GM18517 (cell line): ENCODE measurements around the gene CCSER1.
"Not testable (repeated sequence)": the region's sequence is repeated elsewhere in the genome, so short reads cannot be mapped to it uniquely, and the experiment has no call there.

Experiments used
- ATAC-seq: cut with Tn5 transposase; IDR thresholded peaks from one replicate; pipeline ENCODE4 v1.9.1; 2021; ENCODE audit warnings: mild to moderate bottlenecking, moderate library complexity; ENCODE audit not compliant: unreplicated experiment

The CCSER1 gene

DNA sequence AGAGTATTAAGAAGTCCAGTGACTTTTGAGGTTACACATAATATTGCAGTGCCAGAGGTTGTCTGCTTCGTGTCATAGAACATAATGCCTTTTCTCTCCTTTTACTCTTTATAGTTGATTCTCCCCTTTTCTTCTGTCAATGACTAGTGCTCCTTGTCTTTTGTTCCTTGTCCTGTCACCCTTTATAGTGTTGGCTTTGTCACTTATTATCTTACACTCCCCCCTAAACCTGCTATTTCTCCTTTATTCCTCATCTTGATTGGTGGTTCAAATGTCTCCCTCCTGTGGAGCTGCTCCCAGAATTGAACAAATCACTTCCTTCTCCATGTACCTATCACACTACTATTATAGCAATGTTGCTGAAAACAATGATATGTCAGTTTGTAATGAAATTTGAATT is 1320.0 kb downstream of the CCSER1 start:
- ATAC-seq: no peak

DNA sequence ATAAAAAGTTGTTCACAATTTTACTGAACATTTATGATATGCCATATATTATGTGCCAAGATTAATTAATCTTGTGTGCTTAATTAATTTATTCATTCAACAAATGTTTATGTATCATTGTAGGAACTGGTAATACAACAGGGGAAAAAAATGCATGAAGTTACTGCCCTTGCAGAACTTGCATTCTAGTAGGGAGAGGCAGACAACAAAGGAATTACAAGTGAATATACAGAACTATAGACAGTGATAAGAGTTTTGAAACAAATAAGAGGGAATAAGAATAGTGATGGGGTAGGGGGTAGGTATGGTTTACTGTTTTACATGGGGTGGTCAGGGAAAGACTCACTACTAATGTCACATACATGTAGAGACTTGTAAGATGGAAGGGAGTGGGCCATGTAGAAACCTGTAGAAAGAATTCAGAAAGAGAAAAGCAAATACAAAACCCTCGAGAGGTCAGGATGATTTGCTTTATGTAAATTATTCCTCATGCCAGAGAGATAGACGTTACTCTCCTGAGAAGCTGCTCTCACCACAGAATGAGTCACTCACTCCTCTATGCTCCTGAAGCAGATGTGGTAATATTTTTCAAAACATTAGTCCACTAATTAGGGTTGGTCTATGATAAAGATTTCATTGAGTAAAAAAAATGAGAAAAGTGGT is 1321.6 kb downstream of the CCSER1 start:
- no peak for ATAC-seq

DNA sequence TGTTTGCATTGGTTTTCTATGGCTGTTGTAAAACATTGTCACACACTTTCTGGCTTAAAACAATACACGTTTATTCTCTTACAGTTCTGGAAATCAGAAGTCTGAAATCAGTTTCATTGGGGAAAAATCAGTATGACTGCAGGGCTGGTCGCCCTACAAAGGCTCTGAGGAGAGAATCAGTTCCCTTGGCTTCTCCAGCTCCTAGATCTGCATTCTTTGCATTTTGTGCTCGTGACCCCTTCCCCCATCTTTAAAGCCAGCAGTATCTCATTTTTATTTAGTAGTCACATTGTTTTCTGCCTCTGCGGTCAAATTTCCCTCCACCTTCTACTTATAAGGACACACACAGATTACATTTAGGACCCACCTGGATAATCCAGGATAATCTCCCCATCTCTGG is 1326.9 kb downstream of the CCSER1 start:
- no peak for ATAC-seq

DNA sequence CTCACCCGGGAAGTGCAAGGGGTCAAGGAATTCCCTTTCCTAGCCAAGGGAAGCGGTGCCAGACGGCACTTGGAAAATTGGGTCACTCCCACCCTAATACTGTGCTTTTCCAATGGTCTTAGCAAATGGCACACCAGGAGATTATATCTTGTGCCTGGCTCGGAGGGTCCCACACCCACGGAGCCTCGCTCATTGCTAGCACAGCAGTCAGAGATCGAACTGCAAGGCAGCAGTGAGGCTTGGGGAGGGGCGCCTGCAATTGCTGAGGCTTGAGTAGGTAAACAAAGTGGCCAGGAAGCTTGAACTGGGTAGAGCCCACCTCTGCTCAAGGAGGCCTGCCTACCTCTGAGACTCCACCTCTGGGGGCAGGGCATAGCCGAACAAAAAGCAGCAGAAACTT is 1335.4 kb downstream of the CCSER1 start:
- ATAC-seq: not testable (repeated sequence)

DNA sequence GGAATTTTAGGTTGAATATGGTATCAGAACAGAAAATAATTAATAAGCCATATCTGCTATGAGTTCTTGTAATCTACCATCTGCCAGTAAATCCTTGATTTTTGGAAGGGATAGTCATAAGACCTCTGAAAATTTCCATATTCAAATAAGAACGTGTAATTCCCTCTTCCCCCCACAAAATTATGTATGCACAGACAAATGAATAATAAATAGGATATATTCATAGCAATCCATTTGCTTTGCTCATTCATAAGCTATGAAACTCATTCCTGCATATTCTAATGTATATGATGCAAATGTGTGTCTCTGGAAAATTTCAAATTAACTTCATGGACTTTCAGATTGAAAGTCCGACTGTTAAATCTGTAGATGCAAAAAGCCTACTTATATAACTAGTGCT is 1343.5 kb downstream of the CCSER1 start:
- ATAC-seq: no peak

DNA sequence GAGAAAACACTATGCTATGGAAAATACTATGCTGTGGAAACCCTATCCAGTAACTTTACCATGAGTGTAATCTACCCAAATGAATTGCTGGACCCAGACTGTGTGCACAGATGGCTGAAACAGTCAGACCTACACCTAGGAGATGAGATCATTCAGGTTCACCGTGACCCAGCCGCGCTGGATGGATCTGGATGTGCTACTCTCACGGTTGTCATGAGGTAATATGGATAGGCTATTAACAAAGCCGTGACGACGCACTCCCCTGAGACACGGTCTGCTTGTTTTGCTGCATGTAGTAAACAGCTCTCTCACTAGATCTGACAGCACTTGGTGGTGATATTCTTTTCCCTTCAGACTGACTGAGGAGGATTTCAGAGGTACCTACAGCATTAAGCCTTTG is 1344.1 kb downstream of the CCSER1 start:
- ATAC-seq: no peak

DNA sequence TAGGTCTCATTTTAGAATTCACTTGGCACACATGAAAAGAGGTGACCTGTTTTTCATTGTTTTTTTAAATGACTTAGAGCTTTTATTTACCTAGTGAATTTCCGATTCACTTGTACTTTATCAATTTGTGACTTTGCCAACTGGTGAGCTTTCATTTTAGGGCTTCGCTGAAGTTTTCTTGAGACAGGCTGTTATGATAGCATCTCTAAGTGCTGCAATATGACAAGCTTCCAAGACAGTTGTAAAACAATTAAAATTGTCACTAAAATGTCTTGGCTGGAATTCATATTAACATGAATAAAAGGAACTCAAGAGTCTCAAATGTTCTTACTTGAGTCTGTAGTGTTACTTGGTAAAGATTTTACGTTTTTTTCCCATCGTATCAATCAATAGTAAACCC is 1344.9 kb downstream of the CCSER1 start:
- no peak for ATAC-seq

DNA sequence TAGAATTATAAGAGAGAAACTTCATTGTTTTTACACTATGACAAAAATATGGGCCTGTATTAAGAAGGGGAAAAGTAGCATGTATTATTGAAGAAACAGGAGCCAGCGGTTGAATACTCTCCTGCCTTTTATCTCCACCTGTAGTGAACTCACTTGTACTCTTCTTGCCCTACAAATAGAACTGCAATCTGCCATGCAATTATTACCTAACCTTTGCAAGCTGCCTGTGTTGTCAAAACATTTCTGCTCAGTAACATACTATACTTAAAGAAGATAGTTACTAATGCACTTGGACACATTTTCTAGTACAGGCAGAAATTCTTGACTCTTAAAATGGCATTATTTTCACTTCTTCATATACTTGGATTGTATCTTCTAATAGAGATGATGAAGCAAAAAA is 1358.2 kb downstream of the CCSER1 start:
- ATAC-seq: no peak

DNA sequence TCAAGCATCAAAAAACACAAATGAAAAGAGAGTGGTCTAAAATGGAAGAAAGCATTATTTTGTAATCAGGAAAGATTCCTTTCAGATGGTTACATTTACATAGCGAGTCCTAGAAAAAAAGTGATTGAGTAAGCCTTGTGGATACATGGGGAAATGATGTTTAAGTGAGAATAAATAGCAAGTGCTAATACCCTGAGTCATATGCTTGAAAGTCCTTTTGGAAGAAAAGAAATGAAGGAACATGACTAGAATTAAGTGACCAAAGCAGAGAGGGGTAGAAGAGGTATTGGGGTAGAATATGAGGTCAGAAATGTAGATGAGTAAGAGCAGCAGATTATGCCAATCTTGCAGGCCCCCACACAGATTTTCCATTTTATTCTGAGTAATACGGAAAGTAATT is 1361.8 kb downstream of the CCSER1 start:
- ATAC-seq: no peak

DNA sequence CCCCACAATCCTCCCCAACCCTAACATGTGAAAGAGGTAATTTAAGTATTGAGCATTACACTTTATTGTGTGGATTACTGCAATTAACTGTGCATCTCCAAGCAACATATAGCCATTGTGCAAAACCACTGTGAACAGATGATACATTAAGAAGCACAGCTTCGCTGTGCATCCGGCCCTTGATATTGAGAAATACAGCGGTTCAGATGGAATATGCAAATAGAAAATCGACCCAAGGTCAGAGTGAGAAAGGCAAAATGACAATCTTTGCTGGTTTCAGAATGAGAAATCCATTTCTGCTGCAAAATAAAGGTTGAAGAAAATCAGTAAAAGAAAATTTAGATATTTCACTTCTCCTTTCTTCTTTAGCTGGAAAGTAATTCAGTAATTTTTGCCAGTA is 1370.7 kb downstream of the CCSER1 start:
- ATAC-seq: no peak

DNA sequence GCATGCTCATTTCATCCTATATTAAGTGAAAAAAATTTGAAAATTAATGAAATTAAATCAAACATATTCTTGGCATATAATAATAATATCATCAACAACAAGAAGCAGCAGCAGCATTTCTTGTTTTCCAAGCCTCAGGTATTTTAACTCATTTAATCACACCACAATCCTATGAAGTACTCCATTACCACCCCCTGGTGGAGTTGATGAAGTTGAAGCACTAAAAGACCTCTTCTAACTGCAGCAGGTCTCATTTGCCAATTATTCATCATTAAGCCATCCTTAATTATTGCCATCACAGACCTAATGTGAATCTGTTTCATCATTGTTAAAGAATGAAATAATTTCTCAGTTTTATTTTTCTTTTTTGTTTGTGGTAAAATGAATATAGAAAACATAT is 1375.2 kb downstream of the CCSER1 start:
- ATAC-seq: no peak

DNA sequence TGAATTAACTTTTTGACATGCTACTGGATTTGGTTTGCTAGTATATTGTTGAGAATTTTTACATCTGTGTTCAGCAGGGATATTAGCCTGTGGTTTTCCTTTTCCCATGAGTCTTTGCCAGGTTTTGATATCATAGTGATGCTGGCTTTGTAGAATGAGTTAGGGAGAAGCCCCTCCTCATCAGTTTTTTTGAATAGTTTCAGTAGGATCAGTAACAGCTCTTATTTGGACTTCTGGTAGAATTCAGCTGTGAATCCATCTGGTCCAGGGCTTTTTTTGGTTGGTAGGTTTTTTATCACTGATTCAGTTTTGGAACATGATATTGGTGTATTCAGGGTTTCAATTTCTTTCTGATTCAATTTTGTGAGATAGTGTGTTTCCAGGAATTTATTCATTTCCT is 1386.1 kb downstream of the CCSER1 start:
- ATAC-seq: no peak

DNA sequence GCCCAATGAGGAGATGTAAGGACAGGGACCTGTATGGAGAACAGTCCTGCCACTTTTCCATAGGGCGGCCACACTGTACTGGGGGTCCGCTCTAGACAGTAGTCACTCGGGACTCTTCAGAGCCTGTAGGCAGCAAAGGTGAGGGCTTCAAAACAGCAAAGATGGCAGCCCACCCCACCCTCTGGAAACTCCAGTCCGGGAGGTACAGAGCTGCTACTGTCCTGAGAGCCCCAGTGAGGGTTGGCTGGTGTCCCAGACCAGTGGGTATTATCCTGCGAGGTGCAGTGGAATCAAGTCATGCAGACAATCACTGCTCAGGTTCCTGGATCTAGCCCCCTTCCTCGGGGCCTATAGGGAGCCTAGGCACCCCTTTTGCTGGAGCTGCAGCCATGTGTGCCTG is 1392.0 kb downstream of the CCSER1 start:
- ATAC-seq: no peak

DNA sequence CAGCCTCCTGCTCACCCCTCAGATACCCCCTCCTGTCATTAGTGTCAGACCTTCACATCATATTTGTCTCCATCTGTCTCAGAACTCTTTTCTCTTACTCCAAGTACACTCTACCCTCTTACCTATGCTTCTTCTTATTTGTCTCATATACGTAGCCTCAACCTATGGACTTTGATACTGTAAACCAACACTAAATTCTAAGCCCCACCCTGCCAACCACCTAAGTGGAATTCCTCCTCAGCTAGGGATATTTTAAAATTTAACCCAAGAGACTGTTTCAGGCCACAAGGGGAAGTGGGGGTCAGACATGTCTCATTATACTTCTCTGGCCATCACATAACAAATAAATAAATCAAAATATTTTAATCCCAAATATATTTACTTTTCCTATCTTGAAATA is 1398.4 kb downstream of the CCSER1 start:
- ATAC-seq: no peak

DNA sequence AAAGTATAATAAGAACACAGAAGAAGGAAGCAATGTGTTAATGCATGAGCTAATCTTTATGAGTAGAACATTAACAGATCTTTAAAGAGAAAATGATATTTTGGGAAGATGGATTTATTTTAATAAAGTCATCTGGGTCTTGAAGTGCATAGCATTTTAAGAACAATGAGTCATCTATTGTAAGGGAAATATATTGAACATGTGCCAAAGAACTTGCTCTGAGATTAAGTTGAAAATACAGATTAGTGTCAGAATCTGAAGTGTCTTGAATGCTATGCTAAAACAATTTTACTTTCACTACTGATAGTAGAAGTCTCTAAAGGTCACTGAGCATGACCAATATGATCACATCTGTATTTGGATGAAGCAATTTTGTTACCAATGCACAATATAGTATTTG is 1399.9 kb downstream of the CCSER1 start:
- no peak for ATAC-seq

DNA sequence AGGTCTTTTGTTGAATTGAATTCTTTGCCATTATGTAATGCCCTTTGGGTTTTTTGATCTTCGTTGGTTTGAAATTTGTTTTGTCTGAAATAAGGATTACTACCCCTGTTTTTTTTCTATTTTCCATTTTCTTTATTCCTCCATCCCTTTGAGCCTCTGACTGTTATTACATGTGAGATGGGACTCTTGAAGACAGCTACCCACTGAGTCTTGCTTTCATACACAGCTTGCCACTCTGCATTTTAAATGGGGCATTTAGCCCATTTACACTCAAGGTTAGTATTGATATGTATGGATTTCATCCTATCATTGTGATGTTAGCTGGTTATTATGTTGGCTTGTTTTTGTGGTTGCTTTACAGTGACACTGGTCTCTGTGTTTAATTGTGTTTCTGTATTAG is 1440.4 kb downstream of the CCSER1 start:
- ATAC-seq: no peak

DNA sequence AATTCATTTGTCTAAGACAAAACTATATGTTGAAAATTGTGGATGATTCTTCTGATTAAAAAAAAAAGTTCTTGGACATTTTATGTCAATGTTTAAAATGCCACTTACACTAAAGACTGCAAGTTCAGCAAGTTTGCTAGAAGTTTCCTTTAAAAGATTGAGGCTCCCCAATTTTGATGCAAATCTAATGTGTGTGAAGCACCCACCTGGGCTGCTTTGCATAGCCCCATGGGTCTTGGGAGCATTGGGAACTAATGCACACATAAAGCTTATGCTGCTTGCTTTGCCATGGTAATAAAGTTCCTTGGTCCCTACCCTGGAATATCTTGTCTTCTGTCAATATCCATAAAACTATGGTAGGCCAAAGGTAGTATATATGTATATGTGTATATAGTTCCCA is 1450.7 kb downstream of the CCSER1 start:
- no peak for ATAC-seq

DNA sequence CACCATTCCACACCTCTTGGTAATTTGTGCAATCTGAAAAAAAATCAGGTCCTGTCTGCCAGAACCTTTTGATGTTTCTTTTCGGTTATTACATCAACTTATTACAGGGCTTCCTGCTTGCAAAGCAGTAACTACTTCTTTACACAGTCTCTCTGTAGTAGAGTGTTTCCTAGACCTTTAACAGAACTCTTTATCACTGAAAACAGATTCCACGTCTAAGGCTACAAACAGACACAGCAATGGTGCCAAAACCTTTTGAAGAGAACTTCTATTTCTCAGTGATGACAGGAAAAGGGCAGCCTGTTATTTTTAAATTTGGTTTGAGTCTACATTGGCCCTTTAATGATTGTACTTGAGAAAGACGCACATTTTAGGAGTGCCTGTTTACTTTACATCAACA is 1463.1 kb downstream of the CCSER1 start:
- ATAC-seq: no peak

DNA sequence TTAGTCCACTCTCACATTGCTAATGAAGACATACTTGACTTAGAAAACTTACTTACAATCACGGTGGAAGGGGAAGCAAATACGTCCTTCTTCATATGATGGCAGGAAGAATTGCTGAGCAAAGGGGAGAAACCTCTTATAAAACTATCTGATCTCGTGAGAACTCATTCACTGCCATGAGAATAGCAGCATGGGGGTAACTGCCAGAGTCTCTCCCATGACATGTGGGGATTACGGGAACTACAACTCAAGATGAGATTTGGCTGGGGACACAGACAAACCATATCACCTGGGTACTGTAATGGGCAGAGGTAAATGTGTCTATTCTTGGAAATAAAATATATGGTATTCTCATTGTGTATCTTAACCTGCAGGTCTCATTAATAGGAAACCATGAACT is 1464.9 kb downstream of the CCSER1 start:
- no peak for ATAC-seq

DNA sequence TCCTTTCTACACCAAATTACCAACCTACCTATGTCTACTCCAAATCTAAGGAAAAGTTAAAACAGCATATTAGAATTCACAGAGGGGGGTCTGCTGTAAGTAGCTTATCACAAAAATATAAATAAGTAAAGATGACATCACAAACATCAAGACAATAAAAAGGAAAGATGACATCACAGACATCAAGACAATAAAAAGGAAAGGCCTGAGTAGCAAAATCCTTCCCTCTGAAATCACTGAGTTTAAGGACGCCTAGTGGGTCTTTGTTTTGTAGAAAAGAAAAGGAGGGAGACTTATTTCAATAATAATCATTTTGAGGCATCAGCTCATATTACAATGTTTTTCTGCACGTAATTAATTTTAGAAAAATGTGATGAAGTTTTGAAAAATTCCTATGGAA is 1469.5 kb downstream of the CCSER1 start:
- no peak for ATAC-seq

DNA sequence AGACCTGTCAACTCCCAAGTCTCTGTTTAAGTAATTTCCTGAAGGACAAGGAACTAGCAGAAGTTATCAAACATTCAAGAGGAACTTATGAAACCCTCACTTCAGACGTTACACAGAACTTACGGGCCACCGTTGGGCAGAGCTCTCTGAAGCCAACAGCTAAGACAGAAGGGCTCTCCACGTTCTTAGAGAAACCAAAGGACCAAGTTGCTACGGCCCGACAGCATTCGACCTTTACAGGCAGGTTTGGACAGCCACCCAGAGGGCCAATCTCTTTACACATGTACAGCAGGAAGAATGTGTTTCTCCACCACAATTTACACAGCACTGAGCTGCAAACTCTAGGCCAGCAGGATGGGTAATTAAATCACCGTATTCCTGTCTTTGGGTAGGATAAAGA is 1471.5 kb downstream of the CCSER1 start:
- ATAC-seq: no peak

DNA sequence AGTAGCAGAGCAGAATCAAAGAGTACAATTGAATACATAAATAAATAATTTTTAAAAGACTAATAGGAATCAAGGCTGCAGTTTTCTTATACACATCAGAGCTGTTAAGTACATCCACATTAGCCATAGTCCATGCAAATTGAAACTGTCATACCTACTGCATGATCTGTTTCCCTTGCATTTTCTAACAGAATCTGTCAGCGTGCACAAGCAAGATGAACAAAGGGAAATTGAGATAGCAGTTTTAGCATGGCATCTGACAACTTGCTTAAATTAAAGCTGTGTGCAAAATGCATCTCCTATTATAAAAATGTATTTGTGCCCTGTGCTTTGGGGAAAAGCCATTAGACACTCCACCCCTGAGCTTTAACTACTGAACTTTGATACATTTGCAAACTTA is 1473.1 kb downstream of the CCSER1 start:
- ATAC-seq: no peak

DNA sequence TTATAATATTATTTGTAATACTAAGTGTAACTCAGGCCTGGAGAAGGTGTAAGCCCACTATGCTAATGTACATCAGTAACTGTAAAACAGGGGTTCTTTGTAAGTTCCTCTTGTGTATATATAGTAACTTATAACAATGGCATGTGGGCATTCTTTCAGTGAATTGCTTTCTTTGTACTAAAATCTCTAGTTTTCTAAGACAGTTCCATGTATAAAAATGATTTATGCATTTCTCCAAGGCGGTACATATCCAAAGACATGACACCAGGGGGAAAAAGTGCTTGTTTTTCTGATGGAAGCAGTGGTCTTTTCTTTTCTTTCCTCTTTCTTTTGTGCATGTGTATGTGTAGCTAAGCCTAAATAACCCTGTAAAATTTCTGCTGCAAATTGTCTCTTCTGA is 1474.2 kb downstream of the CCSER1 start:
- no peak for ATAC-seq

DNA sequence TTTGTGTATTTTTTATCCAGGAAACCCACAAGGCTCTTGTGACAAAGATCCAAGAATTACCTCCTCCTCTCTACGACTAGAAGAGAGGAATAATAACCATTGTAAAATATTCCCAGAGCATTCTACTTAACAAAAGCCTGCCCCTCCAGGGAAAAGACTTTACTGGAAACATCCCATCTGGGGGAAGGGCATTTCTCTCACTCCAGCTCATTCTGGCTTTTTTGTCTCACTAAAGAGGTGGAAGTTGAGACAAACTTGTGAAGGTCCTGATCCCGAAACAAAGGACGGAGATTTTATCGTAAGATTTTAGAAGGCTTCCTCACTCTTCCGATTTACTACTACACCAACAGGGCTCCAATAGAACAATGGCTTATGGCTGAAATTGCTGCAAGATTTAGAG is 1484.6 kb downstream of the CCSER1 start:
- no peak for ATAC-seq
